RWPE2 (cell line): ENCODE measurements around the gene CAPZB.

Experiments used
- ATAC-seq: fragments of 200-7000 bp; cut with Tn5 transposase; 3 replicates; pipeline ENCODE4 v1.9.1; 2021; ENCODE audit warnings: low read depth
- DNase-seq: peaks from one replicate; pipeline ENCODE4 v3.0.0-alpha.2; 2020; ENCODE audit warnings: low spot score
- H3K27ac ChIP-seq: fragments of 450-650 bp; 2 replicates; pipeline ENCODE4 v1.5.1; 2017; ENCODE audit warnings: mild to moderate bottlenecking; ENCODE audit not compliant: poor library complexity, severe bottlenecking
- H3K27me3 ChIP-seq: fragments of 250-450 bp; sonication (Bioruptor Pico); 2 replicates; pipeline ENCODE4 v1.5.1; 2021; ENCODE audit warnings: mild to moderate bottlenecking, moderate library complexity; ENCODE audit not compliant: insufficient read depth, poor library complexity, severe bottlenecking
- H3K36me3 ChIP-seq: fragments of 250-450 bp; sonication (Bioruptor Pico); 2 replicates; pipeline ENCODE4 v1.5.1; 2020; ENCODE audit warnings: low read depth, mild to moderate bottlenecking, moderate library complexity
- H3K4me1 ChIP-seq: fragments of 250-450 bp; sonication (Bioruptor Pico); 2 replicates; pipeline ENCODE4 v1.5.1; 2021; ENCODE audit warnings: mild to moderate bottlenecking, moderate library complexity; ENCODE audit not compliant: insufficient read depth, poor library complexity, severe bottlenecking
- H3K4me3 ChIP-seq: fragments of 250-450 bp; sonication (Bioruptor Pico); 2 replicates; pipeline ENCODE4 v1.5.1; 2021; ENCODE audit warnings: mild to moderate bottlenecking, moderate library complexity; ENCODE audit not compliant: severe bottlenecking
- H3K9me3 ChIP-seq: fragments of 250-450 bp; sonication (Bioruptor Pico); 2 replicates; pipeline ENCODE4 v1.5.1; 2021; ENCODE audit warnings: mild to moderate bottlenecking, moderate library complexity; ENCODE audit not compliant: severe bottlenecking
- CTCF ChIP-seq: fragments of 450-650 bp; IDR thresholded peaks from one replicate; pipeline ENCODE4 v1.5.1; 2017; ENCODE audit warnings: mild to moderate bottlenecking, moderate library complexity; ENCODE audit not compliant: poor library complexity, severe bottlenecking

The CAPZB gene

GRCh38 chr1:19481826-19482398 is 3.4 kb downstream of the CAPZB start:
- DNase-seq (no peak), ATAC-seq (no peak)
- no peaks in the 10 kb centered on the region for H3K9me3 ChIP-seq
- no peak overlapping the region for H3K27ac ChIP-seq
- TF ChIP-seq CTCF = no peak
- H3K27me3 ChIP-seq = no peaks in the 10 kb centered on the region
- no peak overlapping the region for H3K4me3 ChIP-seq
- H3K36me3 ChIP-seq = peaks cover 42% of the 10 kb centered on the region
- peaks cover 17% of the 10 kb centered on the region for H3K4me1 ChIP-seq

GRCh38 chr1:19480282-19480681 is 5.1 kb downstream of the CAPZB start:
- ATAC-seq (no peak), DNase-seq (no peak)
- Histone ChIP-seq H3K36me3 (peaks cover 52% of the 10 kb centered on the region), H3K4me1 (peaks cover 17% of the 10 kb centered on the region), H3K9me3 (no peaks in the 10 kb centered on the region), H3K27me3 (no peaks in the 10 kb centered on the region), H3K4me3 (no peak overlapping the region), H3K27ac (no peak overlapping the region)
- TF ChIP-seq CTCF = no peak

GRCh38 chr1:19479351-19480120 is 5.8 kb downstream of the CAPZB start:
- Histone ChIP-seq H3K4me1 (peaks cover 17% of the 10 kb centered on the region), H3K36me3 (peaks cover 52% of the 10 kb centered on the region), H3K9me3 (no peaks in the 10 kb centered on the region), H3K27me3 (no peaks in the 10 kb centered on the region), H3K4me3 (no peak overlapping the region), H3K27ac (no peak overlapping the region)
- no peak for TF ChIP-seq CTCF
- no peak for ATAC-seq
- no peak for DNase-seq

GRCh38 chr1:19478322-19478721 is 7.0 kb downstream of the CAPZB start:
- no peak for DNase-seq
- no peaks in the 10 kb centered on the region for H3K27me3 ChIP-seq
- H3K27ac ChIP-seq = no peak overlapping the region
- peaks cover 50% of the 10 kb centered on the region for H3K36me3 ChIP-seq
- H3K4me1 ChIP-seq = peaks cover 14% of the 10 kb centered on the region
- H3K9me3 ChIP-seq = no peaks in the 10 kb centered on the region
- ATAC-seq = no peak
- TF ChIP-seq CTCF = no peak
- no peak overlapping the region for H3K4me3 ChIP-seq
